A673 (cell line): Measurements from ENCODE around the gene JMJD8. TPM values are rescaled to one million over a fixed set of nuclear protein-coding genes. Genes with fewer than 3 reads are reported as not detected.
A peak's percentile ranks its signal among the peaks of the same experiment; 100 is the strongest.

Source experiments
- BruUV-seq: library from RNA; stranded (reverse); fragments of 400-500 nt; replicated peaks from 2 replicates; lab custom pipeline; 2021; lab: Mats Ljungman, UMichigan
- CTCF ChIA-PET: fragments of 300-600 bp; sonication (Branson Sonifier 250); formaldehyde crosslinking; loops from one replicate; lab custom pipeline; 2022; ENCODE audit warnings: antibody characterized with exemption; lab: Charles Lee
- POLR2A ChIA-PET: fragments of 300-600 bp; sonication (Branson Sonifier 250); formaldehyde crosslinking; loops from one replicate; lab custom pipeline; 2022; ENCODE audit warnings: antibody characterized with exemption; ENCODE audit not compliant: low non-redundant PET; lab: Charles Lee
- DNase-seq: peaks from one replicate; pipeline ENCODE4 v3.0.0-alpha.2; 2015; ENCODE audit warnings: low spot score
- H3K27ac ChIP-seq: fragments of 200-600 bp; sonication (generic); 2 replicates; pipeline ENCODE4 v1.5.1; 2016; ENCODE audit warnings: mixed run types, low read depth, mild to moderate bottlenecking, mixed read lengths, antibody characterized with exemption, low read length; ENCODE audit not compliant: poor library complexity, severe bottlenecking
- H3K27me3 ChIP-seq: fragments of 200-600 bp; sonication (generic); replicated peaks from 2 replicates; pipeline ENCODE4 v1.6.1; 2017; ENCODE audit warnings: mixed run types, low read depth, mild to moderate bottlenecking, mixed read lengths, antibody characterized with exemption, low read length; ENCODE audit not compliant: insufficient read depth, poor library complexity
- H3K36me3 ChIP-seq: fragments of 200-600 bp; sonication (generic); 2 replicates; pipeline ENCODE4 v1.6.1; 2016; ENCODE audit warnings: mixed run types, mild to moderate bottlenecking, mixed read lengths, antibody characterized with exemption, low read length; ENCODE audit not compliant: insufficient read depth, poor library complexity, severe bottlenecking
- H3K4me1 ChIP-seq: fragments of 200-600 bp; sonication (generic); 2 replicates; pipeline ENCODE4 v1.6.1; 2017; ENCODE audit warnings: mixed run types, mild to moderate bottlenecking, mixed read lengths, antibody characterized with exemption, low read length; ENCODE audit not compliant: insufficient read depth, poor library complexity, severe bottlenecking
- H3K4me3 ChIP-seq: fragments of 200-600 bp; sonication (generic); 2 replicates; pipeline ENCODE4 v1.5.1; 2016; ENCODE audit warnings: low read depth, mixed run types, mild to moderate bottlenecking, mixed read lengths, low read length; ENCODE audit not compliant: poor library complexity, severe bottlenecking
- H3K9me3 ChIP-seq: fragments of 200-600 bp; sonication (generic); 2 replicates; pipeline ENCODE4 v1.6.1; 2016; ENCODE audit warnings: mixed run types, low read depth, mild to moderate bottlenecking, mixed read lengths, antibody characterized with exemption, low read length; ENCODE audit not compliant: poor library complexity, severe bottlenecking
- EZH2 ChIP-seq: fragments of 200-600 bp; sonication (generic); IDR thresholded peaks from 2 replicates; pipeline ENCODE4 v1.6.1; 2017; ENCODE audit warnings: borderline replicate concordance, low read depth, mild to moderate bottlenecking, mixed read lengths, antibody characterized with exemption, low read length; ENCODE audit not compliant: poor library complexity, severe bottlenecking
- intact Hi-C: fragments of 100-400 bp; cut with micrococcal nuclease; formaldehyde crosslinking; loops from one replicate; pipeline ENCODE4 v1.10.0; 2022; ENCODE audit not compliant: unreplicated experiment
- total RNA-seq: library from RNA; stranded (reverse); gene quantifications from 2 replicates; pipeline ENCODE4 v1.2.3, GENCODE V29; 2021
- TF ChIP-seq, protein P1 (sequence below): fragments of 300-800, 200-600 bp; sonication (generic); conservative IDR thresholded peaks from 2 replicates; pipeline ENCODE4 v1.5.1; 2017; ENCODE audit warnings: low read depth, mild to moderate bottlenecking, antibody characterized with exemption, low read length, moderate library complexity, mixed read lengths

The JMJD8 gene
- total RNA-seq, 1 experiment from 2014 or later, result 87.1 TPM

DNA sequence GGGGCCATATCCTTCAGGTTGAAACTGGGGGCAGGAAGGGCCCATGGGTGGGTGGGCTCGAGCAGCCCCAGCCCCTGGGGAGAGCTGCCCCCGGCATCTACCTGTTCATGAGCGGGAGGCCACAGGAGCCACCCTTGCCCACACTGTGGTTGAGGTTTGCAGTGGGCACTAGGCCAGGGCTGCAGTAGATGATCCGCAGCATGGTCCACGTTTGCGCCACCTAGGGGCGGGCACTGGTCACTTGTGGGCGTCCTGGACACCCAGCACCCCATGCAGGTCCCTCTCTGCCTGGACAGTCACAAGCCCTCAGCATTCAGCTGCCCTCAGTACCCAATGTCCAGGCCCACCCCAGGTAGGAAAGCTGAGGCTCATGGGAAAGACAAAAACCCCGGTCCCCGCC lies 1.8 kb upstream of the JMJD8 start:
- Histone ChIP-seq H3K27me3 (no peaks in the 10 kb centered on the region), H3K4me1 (peaks cover 31% of the 10 kb centered on the region), H3K27ac (no peak overlapping the region), H3K36me3 (peaks cover 27% of the 10 kb centered on the region), H3K9me3 (no peaks in the 10 kb centered on the region), H3K4me3 (no peak overlapping the region)
- no peak for TF ChIP-seq EZH2
- TF ChIP-seq, protein P1, sequence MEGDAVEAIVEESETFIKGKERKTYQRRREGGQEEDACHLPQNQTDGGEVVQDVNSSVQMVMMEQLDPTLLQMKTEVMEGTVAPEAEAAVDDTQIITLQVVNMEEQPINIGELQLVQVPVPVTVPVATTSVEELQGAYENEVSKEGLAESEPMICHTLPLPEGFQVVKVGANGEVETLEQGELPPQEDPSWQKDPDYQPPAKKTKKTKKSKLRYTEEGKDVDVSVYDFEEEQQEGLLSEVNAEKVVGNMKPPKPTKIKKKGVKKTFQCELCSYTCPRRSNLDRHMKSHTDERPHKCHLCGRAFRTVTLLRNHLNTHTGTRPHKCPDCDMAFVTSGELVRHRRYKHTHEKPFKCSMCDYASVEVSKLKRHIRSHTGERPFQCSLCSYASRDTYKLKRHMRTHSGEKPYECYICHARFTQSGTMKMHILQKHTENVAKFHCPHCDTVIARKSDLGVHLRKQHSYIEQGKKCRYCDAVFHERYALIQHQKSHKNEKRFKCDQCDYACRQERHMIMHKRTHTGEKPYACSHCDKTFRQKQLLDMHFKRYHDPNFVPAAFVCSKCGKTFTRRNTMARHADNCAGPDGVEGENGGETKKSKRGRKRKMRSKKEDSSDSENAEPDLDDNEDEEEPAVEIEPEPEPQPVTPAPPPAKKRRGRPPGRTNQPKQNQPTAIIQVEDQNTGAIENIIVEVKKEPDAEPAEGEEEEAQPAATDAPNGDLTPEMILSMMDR, result peak; percentile 64
- no TSS peak for BruUV-seq
- CTCF ChIA-PET, result no interaction called here
- POLR2A ChIA-PET, result no interaction called here
- DNase-seq, result no peak
- intact Hi-C loops, result loop anchor here (5.0 kb wide), 1 partner anchor 294 kb away; no protein-coding TSS in a partner anchor

DNA sequence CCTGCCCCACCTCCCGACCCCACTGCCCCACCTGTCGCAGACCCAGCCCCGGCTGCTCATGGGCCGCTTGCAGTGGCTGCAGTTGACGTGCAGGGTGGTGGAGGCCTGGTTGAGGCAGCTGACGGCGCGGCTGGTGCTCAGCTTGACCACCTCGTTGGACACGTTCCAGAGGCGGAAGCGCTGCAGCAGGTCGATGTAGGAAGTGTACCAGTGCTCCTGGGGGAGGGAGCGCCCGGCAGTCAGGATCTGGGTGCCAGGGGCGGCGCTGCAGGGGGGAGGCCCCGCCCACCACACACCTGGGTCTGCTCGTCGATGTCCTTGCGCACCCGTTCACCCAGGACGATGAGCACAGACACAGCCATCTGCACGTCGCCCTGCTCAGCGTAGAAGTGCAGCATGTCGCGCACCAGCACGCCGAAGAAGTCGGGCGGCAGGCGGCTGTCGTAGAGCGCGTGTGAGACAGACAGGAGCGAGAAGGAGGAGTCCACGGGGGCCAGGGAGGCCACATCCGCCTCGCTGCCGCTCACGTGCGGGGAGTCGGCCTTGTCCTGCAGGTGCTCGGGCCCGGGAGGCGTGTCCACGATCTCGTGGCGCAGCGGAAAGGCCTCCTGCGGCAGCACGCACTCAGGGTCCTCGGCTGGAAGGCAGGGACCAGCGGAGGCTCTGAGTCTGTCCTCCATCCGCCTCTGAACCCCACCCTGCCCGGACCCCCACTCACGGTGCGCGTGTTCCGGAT lies 995 bp upstream of the JMJD8 start:
- TF ChIP-seq, protein P1, result no peak
- TF ChIP-seq EZH2, result no peak
- CTCF ChIA-PET, result no interaction called here
- BruUV-seq, result no TSS peak
- H3K4me1 ChIP-seq, result peaks cover 32% of the 10 kb centered on the region
- H3K27me3 ChIP-seq, result no peaks in the 10 kb centered on the region
- H3K27ac ChIP-seq, result no peak overlapping the region
- peaks cover 27% of the 10 kb centered on the region for H3K36me3 ChIP-seq
- intact Hi-C loops, result loop anchor here (5.0 kb wide), 1 partner anchor 293 kb away; no protein-coding TSS in a partner anchor
- DNase-seq, result no peak
- H3K9me3 ChIP-seq, result no peaks in the 10 kb centered on the region
- POLR2A ChIA-PET, result no interaction called here
- no peak overlapping the region for H3K4me3 ChIP-seq

DNA sequence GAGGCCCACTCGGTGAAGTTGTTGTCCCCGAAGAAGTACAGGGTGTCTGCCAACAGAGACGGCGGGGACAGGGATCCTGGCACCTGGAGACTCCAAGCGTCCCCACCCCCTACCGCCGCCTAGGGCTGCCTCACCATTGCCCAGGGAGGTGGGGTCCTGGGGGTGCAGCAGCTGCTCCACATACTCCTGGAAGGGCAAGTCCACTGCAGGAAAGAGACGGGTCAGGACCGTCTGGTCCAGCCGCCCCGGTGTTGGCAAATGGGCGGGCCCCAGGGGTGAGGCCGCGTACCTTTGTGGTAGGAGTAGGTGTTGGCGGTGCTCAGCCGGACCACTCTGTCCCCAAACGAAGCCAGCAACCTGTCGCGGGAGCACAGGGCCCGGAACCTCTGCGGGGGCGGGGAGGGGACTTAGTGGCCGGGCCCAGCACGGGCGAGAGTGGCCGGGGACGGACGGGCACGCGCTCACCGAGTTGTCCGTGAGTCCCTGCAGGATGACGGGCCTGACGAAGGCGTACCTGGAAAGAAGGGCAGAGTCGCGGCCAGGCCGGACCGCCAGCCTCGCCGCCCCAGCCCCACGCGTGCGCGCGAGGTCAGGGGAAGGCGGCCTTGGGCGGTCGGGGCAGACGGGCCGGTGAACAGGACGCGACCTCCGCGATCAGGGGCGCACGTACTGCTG lies 601 bp downstream of the JMJD8 start:
- peak overlapping the region; percentile 63 for H3K4me3 ChIP-seq
- H3K27me3 ChIP-seq, result no peaks in the 10 kb centered on the region
- no peak for DNase-seq
- BruUV-seq, result no TSS peak
- intact Hi-C loops, result no loop called here
- peak overlapping the region; percentile 86 for H3K27ac ChIP-seq
- ChIA-PET POLR2A (no interaction called here), CTCF (no interaction called here)
- H3K4me1 ChIP-seq, result peaks cover 33% of the 10 kb centered on the region
- peaks cover 27% of the 10 kb centered on the region for H3K36me3 ChIP-seq
- TF ChIP-seq, protein P1, result no peak
- TF ChIP-seq EZH2, result no peak
- H3K9me3 ChIP-seq, result no peaks in the 10 kb centered on the region
